ENCODE measurements around the gene ALDH2. TPM values are rescaled to one million over a fixed set of nuclear protein-coding genes. Genes with fewer than 3 reads are reported as not detected.
A peak's percentile ranks its signal among the peaks of the same experiment; 100 is the strongest.
"Not testable (repeated sequence)": the region's sequence is repeated elsewhere in the genome, so short reads cannot be mapped to it uniquely, and the experiment has no call there.

ALDH2 gene
- total RNA-seq, result 41.6 to 45.8 TPM (median 41.7 TPM) in 3 replicates

- Mint-ChIP-seq H3K27ac (peak within 1 kb of the TSS; percentile 65), H3K36me3 (no peaks in the 10 kb centered on the region), H3K27me3 (ENCODE audit: low read depth) (peaks cover 2% of the 10 kb centered on the region)
These were observed at the start of gene ALDH2 for GRCh38 chr12:111766608-111767361. ALDH2 (plus strand) TSS chr12:111766933; CDS start chr12:111766983, 50 bp downstream.

DNA sequence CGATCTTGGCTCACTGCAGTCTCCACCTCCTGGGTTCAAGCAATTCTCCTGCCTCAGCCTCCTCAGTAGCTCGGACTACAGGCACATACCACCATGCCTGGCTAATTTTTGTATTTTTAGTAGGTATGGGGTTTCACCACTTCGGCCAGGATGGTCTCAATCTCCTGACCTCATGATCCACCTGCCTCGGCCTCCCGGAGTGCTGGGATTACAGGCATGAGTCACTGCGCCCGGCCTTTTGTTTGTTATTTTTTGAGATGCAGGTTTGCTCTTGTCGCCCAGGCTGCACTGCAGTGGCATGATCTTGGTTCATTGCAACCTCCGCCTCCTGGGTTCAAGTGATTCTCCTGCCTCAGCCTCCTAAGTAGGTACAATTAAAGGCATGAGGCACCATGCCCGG is 47.4 kb upstream of the ALDH2 start:
- H3K27me3 Mint-ChIP-seq (ENCODE audit: low read depth); H3K4me3 Mint-ChIP-seq; DNase-seq (ENCODE audit: low spot score in 2 of 2, unreplicated experiment in 2 of 2); H3K9me3 Mint-ChIP-seq; H3K4me1 Mint-ChIP-seq; H3K27ac Mint-ChIP-seq: not testable (repeated sequence)
- peaks cover 24% of the 10 kb centered on the region for H3K36me3 Mint-ChIP-seq

More at GRCh38 chr12:111766608-111767361, at the start of gene ALDH2:
- TF ChIP-seq, protein P1, sequence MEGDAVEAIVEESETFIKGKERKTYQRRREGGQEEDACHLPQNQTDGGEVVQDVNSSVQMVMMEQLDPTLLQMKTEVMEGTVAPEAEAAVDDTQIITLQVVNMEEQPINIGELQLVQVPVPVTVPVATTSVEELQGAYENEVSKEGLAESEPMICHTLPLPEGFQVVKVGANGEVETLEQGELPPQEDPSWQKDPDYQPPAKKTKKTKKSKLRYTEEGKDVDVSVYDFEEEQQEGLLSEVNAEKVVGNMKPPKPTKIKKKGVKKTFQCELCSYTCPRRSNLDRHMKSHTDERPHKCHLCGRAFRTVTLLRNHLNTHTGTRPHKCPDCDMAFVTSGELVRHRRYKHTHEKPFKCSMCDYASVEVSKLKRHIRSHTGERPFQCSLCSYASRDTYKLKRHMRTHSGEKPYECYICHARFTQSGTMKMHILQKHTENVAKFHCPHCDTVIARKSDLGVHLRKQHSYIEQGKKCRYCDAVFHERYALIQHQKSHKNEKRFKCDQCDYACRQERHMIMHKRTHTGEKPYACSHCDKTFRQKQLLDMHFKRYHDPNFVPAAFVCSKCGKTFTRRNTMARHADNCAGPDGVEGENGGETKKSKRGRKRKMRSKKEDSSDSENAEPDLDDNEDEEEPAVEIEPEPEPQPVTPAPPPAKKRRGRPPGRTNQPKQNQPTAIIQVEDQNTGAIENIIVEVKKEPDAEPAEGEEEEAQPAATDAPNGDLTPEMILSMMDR (IDR thresholded peaks at IDR 0.05; ENCODE audit: unreplicated experiment), result no peak
- H3K4me3 Mint-ChIP-seq, result peak within 1 kb of the TSS; percentile 88
- peak; percentile 53 to 57 for DNase-seq (ENCODE audit: low spot score in 2 of 2, unreplicated experiment in 2 of 2)
- peaks cover 15% of the 10 kb centered on the region for H3K4me1 Mint-ChIP-seq
- no peaks in the 10 kb centered on the region for H3K9me3 Mint-ChIP-seq

DNA sequence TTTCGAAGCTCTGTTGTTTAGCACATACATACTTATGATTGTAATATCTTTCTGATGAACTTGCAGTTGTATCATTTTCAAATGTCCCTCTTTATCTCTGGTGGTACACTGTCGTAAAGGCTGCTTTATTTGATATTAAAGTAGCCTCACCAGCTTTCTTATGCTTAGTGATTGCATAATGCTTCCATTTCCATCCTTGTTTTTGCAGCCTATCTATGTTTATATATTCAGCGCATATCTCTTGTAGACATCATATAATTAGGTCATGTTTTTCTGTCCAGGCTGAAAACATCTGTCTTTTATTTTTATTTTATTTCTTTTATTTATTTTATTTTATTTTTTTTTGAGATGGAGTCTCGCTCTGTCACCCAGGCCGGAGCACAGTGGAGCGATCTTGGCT is 46.3 kb upstream of the ALDH2 start:
- TF ChIP-seq, protein P1 (IDR thresholded peaks at IDR 0.05; ENCODE audit: unreplicated experiment), result no peak
- no peak overlapping the region for H3K27ac Mint-ChIP-seq
- H3K4me3 Mint-ChIP-seq, result no peak overlapping the region
- H3K36me3 Mint-ChIP-seq, result peaks cover 27% of the 10 kb centered on the region
- DNase-seq (ENCODE audit: low spot score in 2 of 2, unreplicated experiment in 2 of 2), result no peak
- no peaks in the 10 kb centered on the region for H3K27me3 Mint-ChIP-seq (ENCODE audit: low read depth)
- H3K9me3 Mint-ChIP-seq, result peaks cover 5% of the 10 kb centered on the region
- H3K4me1 Mint-ChIP-seq, result no peaks in the 10 kb centered on the region

GRCh38 chr12:111723646-111724360 is 42.9 kb upstream of the ALDH2 start:
- H3K4me3 Mint-ChIP-seq; H3K9me3 Mint-ChIP-seq; H3K27ac Mint-ChIP-seq; DNase-seq (ENCODE audit: low spot score in 2 of 2, unreplicated experiment in 2 of 2); H3K4me1 Mint-ChIP-seq; H3K27me3 Mint-ChIP-seq (ENCODE audit: low read depth): not testable (repeated sequence)
- peaks cover 29% of the 10 kb centered on the region for H3K36me3 Mint-ChIP-seq

DNA sequence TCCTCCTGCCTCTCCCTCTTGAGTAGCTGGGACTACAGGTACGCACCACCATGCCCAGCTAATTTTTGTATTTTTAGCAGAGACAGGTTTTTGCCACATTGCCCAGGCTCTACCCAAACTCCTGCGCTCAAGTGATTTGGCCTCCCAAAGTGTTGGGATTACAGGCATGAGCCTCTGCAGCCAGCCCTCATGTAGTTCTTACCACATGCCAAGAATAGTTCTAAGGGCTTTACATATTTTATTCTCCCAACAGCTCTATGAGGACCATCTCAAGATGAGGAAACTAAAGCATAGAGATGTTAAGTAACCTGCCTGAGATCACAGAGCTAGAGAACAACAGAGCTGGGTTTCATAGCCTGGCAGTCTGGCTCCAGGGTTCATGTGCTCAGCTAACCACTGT is 37.9 kb upstream of the ALDH2 start:
- Mint-ChIP-seq H3K36me3 (peaks cover 34% of the 10 kb centered on the region), H3K27ac (no peak overlapping the region)

GRCh38 chr12:111730420-111730819 is 36.3 kb upstream of the ALDH2 start:
- peaks cover 33% of the 10 kb centered on the region for H3K36me3 Mint-ChIP-seq
- no peaks in the 10 kb centered on the region for H3K4me1 Mint-ChIP-seq
- DNase-seq (ENCODE audit: low spot score in 2 of 2, unreplicated experiment in 2 of 2), result no peak
- H3K27me3 Mint-ChIP-seq (ENCODE audit: low read depth), result no peaks in the 10 kb centered on the region
- TF ChIP-seq, protein P1 (IDR thresholded peaks at IDR 0.05; ENCODE audit: unreplicated experiment), result no peak
- H3K9me3 Mint-ChIP-seq, result no peaks in the 10 kb centered on the region
- H3K4me3 Mint-ChIP-seq, result no peak overlapping the region
- H3K27ac Mint-ChIP-seq, result no peak overlapping the region

More for the DNA sequence above, 37.9 kb upstream of the ALDH2 start:
- H3K9me3 Mint-ChIP-seq, result no peaks in the 10 kb centered on the region
- H3K4me1 Mint-ChIP-seq, result no peaks in the 10 kb centered on the region
- no peaks in the 10 kb centered on the region for H3K27me3 Mint-ChIP-seq (ENCODE audit: low read depth)
- DNase-seq (ENCODE audit: low spot score in 2 of 2, unreplicated experiment in 2 of 2), result no peak
- H3K4me3 Mint-ChIP-seq, result no peak overlapping the region
- TF ChIP-seq, protein P1 (IDR thresholded peaks at IDR 0.05; ENCODE audit: unreplicated experiment), result no peak
